ENCODE measurements around the gene ZNRF1.

Gene ZNRF1

GRCh38 chr16:75028544-75029135 lies 29.8 kb downstream of the ZNRF1 start:
- no peak for DNase-seq

- DNase-seq = no peak
Measured at GRCh38 chr16:75029854-75030253, 31.0 kb downstream of the ZNRF1 start.

GRCh38 chr16:75032655-75033054 lies 33.8 kb downstream of the ZNRF1 start:
- no peak for DNase-seq

GRCh38 chr16:75035410-75035968 lies 36.7 kb downstream of the ZNRF1 start:
- DNase-seq = no peak

- no peak for DNase-seq
Measured at GRCh38 chr16:75038036-75038858, 39.4 kb downstream of the ZNRF1 start.

- DNase-seq = no peak
Measured at GRCh38 chr16:75039941-75040340, 41.1 kb downstream of the ZNRF1 start.

- DNase-seq = peak; percentile 33
Measured at GRCh38 chr16:75042426-75043174, 43.8 kb downstream of the ZNRF1 start.

- peak; percentile 60 for DNase-seq
Measured at GRCh38 chr16:75043175-75043895, 44.5 kb downstream of the ZNRF1 start.

GRCh38 chr16:75044800-75045361 lies 46.1 kb downstream of the ZNRF1 start:
- no peak for DNase-seq

- DNase-seq = no peak
Measured at GRCh38 chr16:75045424-75045823, 46.6 kb downstream of the ZNRF1 start.

- DNase-seq = no peak
Measured at GRCh38 chr16:75048054-75048453, 49.2 kb downstream of the ZNRF1 start.

GRCh38 chr16:75048530-75048929 lies 49.7 kb downstream of the ZNRF1 start:
- no peak for DNase-seq

- no peak for DNase-seq
Measured at GRCh38 chr16:75052481-75053202, 53.8 kb downstream of the ZNRF1 start.

- DNase-seq = no peak
Measured at GRCh38 chr16:75053791-75054555, 55.1 kb downstream of the ZNRF1 start.

GRCh38 chr16:75054556-75054947 lies 55.7 kb downstream of the ZNRF1 start:
- DNase-seq = no peak

- DNase-seq = no peak
Measured at GRCh38 chr16:75058806-75059205, 60.0 kb downstream of the ZNRF1 start.

- DNase-seq = no peak
Measured at GRCh38 chr16:75059411-75059810, 60.6 kb downstream of the ZNRF1 start.

- DNase-seq = no peak
Measured at GRCh38 chr16:75060723-75061122, 61.9 kb downstream of the ZNRF1 start.

GRCh38 chr16:75061669-75062068 lies 62.8 kb downstream of the ZNRF1 start:
- DNase-seq = no peak

- DNase-seq = no peak
Measured at GRCh38 chr16:75062135-75062975, 63.5 kb downstream of the ZNRF1 start.

Data from GDM1 (cell line).